Measurements from ENCODE around the gene MRPL51. TPM values are rescaled to one million over a fixed set of nuclear protein-coding genes. Genes with fewer than 3 reads are reported as not detected.
"Not testable (repeated sequence)": the region's sequence is repeated elsewhere in the genome, so short reads cannot be mapped to it uniquely, and the experiment has no call there.

MRPL51 gene
- total RNA-seq, 1 donor from 2014 or later: 277 TPM

DNA sequence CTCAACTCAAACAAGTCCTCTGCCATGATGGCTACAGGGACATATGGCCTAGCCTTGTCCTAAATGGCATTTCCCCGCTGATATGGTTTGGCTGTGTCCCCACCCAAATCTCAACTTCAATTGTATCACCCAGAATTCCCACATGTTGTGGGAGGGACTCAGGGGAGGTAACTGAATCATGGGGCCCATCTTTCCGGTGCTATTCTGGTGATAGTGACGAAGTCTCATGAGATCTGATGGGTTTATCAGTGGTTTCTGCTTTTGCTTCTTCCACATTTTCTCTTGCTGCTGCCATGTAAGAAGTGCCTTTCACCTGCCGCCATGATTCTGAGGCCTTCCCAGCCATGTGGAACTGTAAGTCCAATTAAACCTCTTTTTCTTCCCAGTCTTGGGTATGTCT lies 26.3 kb downstream of the MRPL51 start:
- peaks cover 74% of the 10 kb centered on the region for H3K36me3 Mint-ChIP-seq (ENCODE audit: low read depth)
- DNase-seq; H3K9me3 Mint-ChIP-seq; H3K27me3 Mint-ChIP-seq; intact Hi-C loops (cut with micrococcal nuclease): not testable (repeated sequence)
- peak overlapping the region; percentile 72 for H3K4me3 Mint-ChIP-seq
- peak overlapping the region; percentile 91 for H3K27ac Mint-ChIP-seq
- H3K4me1 Mint-ChIP-seq: peaks cover 79% of the 10 kb centered on the region

DNA sequence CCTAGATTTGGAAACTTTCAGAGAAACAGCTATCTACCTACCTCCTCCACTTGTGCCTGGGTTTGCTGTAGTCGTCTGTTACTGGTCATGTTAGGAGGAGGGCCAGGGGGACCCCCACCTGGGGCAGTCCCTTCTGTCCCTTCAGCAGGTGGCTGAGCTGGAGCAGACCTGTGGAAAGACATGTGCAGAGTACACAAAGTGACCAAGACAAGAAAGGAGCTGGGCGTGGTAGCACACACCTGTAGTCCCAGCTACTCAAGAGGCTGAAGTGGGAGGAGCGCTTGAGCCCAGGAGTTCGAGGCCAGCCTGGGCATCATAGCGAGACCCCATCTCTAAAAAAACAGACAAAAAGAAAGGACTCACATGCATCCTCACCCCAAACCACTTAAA lies 26.9 kb downstream of the MRPL51 start:
- no peak overlapping the region for H3K4me3 Mint-ChIP-seq
- DNase-seq: no peak
- peaks cover 81% of the 10 kb centered on the region for H3K4me1 Mint-ChIP-seq
- H3K27me3 Mint-ChIP-seq: no peaks in the 10 kb centered on the region
- H3K27ac Mint-ChIP-seq: peak overlapping the region; percentile 79
- no peaks in the 10 kb centered on the region for H3K9me3 Mint-ChIP-seq
- intact Hi-C loops (cut with micrococcal nuclease): no loop called here
- peaks cover 80% of the 10 kb centered on the region for H3K36me3 Mint-ChIP-seq (ENCODE audit: low read depth)

DNA sequence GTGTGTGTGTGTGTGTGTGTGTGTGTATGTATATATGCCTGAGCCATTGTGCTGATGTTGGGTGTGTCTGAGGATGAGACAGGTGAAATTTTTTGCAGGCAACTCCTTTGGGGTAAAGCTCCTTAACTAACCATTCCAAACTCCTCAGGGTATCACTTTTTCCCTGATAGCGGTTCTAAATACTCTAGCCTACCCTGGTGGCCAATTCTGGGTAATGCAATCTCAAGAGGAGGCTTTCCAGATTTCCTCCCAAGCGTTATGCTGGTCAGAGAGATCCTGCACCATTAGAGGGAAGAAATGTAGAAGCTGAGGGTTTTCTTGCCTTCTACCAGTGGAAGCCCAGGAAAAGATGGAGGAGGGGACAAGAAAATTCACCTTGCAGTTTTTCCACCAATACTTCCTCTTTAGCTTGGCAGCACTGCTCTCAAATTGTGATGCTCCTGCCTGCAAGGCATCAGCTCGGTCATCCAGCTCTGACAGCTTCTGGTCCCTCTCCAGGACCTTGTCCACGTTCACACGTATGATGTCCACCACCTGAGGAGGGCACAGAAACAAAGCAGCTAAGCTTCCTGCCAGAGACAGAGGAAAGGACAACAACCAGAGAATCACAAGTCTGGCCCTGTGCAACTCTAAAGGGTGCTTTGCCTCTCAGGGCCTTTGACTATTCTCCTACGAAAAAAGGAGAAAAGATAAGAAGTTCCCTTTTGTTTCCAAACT lies 27.4 kb downstream of the MRPL51 start:
- peak; percentile 87 for DNase-seq
- intact Hi-C loops (cut with micrococcal nuclease): loop anchor here (1.0 kb wide), 2 partner anchors 42 to 142 kb away; no protein-coding TSS in a partner anchor
- Mint-ChIP-seq H3K9me3 (no peaks in the 10 kb centered on the region), H3K4me1 (peaks cover 84% of the 10 kb centered on the region), H3K36me3 (ENCODE audit: low read depth) (peaks cover 86% of the 10 kb centered on the region), H3K4me3 (peak overlapping the region; percentile 34), H3K27ac (peak overlapping the region; percentile 79), H3K27me3 (no peaks in the 10 kb centered on the region)

GRCh38 chr12:6464531-6464930 lies 28.5 kb downstream of the MRPL51 start:
- H3K27me3 Mint-ChIP-seq: no peaks in the 10 kb centered on the region
- H3K4me1 Mint-ChIP-seq: peaks cover 85% of the 10 kb centered on the region
- intact Hi-C loops (cut with micrococcal nuclease): loop anchor here (5.0 kb wide), 1 partner anchor 93 kb away; the partner anchor contains the start of gene IFFO1
- peak overlapping the region; percentile 97 for H3K27ac Mint-ChIP-seq
- no peaks in the 10 kb centered on the region for H3K9me3 Mint-ChIP-seq
- peak overlapping the region; percentile 84 for H3K4me3 Mint-ChIP-seq
- no peak for DNase-seq
- peaks cover 90% of the 10 kb centered on the region for H3K36me3 Mint-ChIP-seq (ENCODE audit: low read depth)

- intact Hi-C loops (cut with micrococcal nuclease): loop anchor here (2.0 to 5.0 kb wide), 3 partner anchors 29 to 127 kb away; partner anchors contain the start of genes IFFO1 and MRPL51
- H3K9me3 Mint-ChIP-seq: no peaks in the 10 kb centered on the region
- H3K4me3 Mint-ChIP-seq: peak overlapping the region; percentile 84
- H3K27ac Mint-ChIP-seq: peak overlapping the region; percentile 97
- H3K4me1 Mint-ChIP-seq: peaks cover 84% of the 10 kb centered on the region
- no peaks in the 10 kb centered on the region for H3K27me3 Mint-ChIP-seq
- peak; percentile 61 for DNase-seq
- H3K36me3 Mint-ChIP-seq (ENCODE audit: low read depth): peaks cover 89% of the 10 kb centered on the region
Measured at GRCh38 chr12:6463858-6464257, 29.2 kb downstream of the MRPL51 start.

GRCh38 chr12:6463216-6463615 lies 29.8 kb downstream of the MRPL51 start:
- Mint-ChIP-seq H3K27me3 (no peaks in the 10 kb centered on the region), H3K36me3 (ENCODE audit: low read depth) (peaks cover 89% of the 10 kb centered on the region), H3K4me1 (peaks cover 84% of the 10 kb centered on the region), H3K27ac (peak overlapping the region; percentile 97), H3K4me3 (peak overlapping the region; percentile 84), H3K9me3 (no peaks in the 10 kb centered on the region)
- DNase-seq: peak; percentile 75
- intact Hi-C loops (cut with micrococcal nuclease): loop anchor here (2.0 to 5.0 kb wide), 3 partner anchors 30 to 126 kb away; partner anchors contain the start of genes IFFO1 and MRPL51

DNA sequence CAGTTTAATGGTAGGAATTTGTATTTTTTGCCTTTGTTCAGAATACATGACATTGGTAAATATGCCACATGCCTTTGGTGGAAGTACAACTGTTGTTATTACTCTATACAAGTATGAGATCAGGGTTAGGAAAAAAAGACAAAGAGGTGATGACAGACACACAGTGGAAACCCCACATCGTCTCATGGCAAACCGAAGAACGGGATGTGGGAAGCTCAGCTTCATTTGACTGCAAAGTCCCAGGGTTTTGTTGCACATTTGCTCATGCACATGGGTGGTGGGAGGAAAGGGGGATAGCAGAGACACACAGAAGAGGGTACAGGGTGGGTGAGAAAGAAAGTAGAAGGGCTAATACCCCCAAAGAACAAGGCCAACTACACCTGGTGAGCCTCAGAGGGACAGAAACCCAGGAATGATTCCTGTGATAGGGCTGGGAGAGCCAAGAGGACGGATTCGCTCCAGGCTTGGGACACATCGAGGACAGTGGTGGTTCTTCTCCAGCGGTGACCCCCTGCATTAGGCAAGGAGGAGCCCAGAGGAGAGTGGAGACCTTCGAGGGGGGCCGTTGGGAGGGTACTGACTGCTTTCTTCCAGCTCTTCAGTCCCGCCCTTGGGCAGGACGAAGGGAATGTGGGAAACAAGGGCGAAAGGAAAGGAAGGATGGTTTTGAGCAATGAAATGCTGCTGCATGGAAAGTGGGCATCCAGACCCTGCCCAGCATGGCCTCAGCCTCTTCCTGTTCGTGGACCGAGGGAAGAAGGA lies 30.6 kb downstream of the MRPL51 start:
- Mint-ChIP-seq H3K36me3 (ENCODE audit: low read depth) (peaks cover 90% of the 10 kb centered on the region), H3K4me1 (peaks cover 78% of the 10 kb centered on the region), H3K4me3 (peak overlapping the region; percentile 84), H3K27ac (peak overlapping the region; percentile 97), H3K9me3 (no peaks in the 10 kb centered on the region), H3K27me3 (no peaks in the 10 kb centered on the region)
- peak; percentile 85 for DNase-seq
- intact Hi-C loops (cut with micrococcal nuclease): loop anchor here (1.0 to 5.0 kb wide), 7 partner anchors 8 to 126 kb away; partner anchors contain the start of genes IFFO1, MRPL51, TAPBPL and VAMP1

DNA sequence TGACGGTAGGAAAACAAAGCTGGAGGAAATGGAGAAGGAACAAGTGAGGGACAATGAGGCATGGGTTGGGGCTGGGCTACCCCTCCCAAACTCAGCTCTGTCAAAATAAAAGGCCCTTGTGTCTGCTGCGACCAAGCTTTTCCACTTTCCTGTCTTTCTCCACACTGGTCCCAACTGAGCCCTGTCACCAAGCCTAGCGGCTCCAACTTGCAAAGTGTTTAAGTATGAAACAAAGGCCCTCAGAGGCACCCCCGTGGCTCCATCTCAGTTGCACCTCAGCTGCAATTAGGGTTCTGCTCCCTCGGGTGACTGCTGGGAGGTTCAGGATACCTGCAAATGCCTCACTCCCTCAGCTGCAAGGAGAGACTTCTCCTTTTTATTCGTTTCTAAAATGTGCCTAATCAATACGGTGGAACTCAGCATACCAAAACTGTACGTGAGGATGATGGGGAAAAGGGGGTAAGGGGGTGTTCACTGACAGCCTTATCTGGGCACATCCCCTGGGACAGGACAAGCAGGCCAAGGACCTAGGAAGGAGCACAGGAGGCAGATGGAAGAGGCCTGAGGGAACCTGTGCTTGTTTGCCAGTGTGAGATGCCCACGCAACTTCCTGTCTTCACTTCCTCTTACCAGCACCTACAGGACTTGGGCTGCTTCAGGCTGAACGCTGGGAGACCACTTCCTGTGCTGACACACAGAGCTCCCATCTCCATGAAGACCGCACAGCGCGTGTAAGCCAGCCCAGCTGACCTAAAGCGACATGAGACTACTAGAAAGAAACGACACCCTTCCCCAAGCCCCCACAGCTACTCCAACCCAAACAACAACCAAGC lies 31.4 kb downstream of the MRPL51 start:
- H3K4me3 Mint-ChIP-seq: peak overlapping the region; percentile 84
- no peaks in the 10 kb centered on the region for H3K9me3 Mint-ChIP-seq
- H3K36me3 Mint-ChIP-seq (ENCODE audit: low read depth): peaks cover 89% of the 10 kb centered on the region
- H3K27ac Mint-ChIP-seq: peak overlapping the region; percentile 97
- peak; percentile 95 for DNase-seq
- intact Hi-C loops (cut with micrococcal nuclease): loop anchor here (1.0 to 5.0 kb wide), 7 partner anchors 9 to 125 kb away; partner anchors contain the start of genes IFFO1, MRPL51, TAPBPL and VAMP1
- peaks cover 76% of the 10 kb centered on the region for H3K4me1 Mint-ChIP-seq
- no peaks in the 10 kb centered on the region for H3K27me3 Mint-ChIP-seq

- peak; percentile 87 for DNase-seq
- Mint-ChIP-seq H3K4me3 (peak overlapping the region; percentile 84), H3K36me3 (ENCODE audit: low read depth) (peaks cover 87% of the 10 kb centered on the region), H3K27ac (peak overlapping the region; percentile 97), H3K4me1 (peaks cover 73% of the 10 kb centered on the region), H3K9me3 (no peaks in the 10 kb centered on the region), H3K27me3 (no peaks in the 10 kb centered on the region)
- intact Hi-C loops (cut with micrococcal nuclease): loop anchor here (5.0 kb wide), 1 partner anchor 96 kb away; the partner anchor contains the start of gene IFFO1
Measured at GRCh38 chr12:6460751-6461371, 32.2 kb downstream of the MRPL51 start.

GRCh38 chr12:6459004-6459337 lies 34.1 kb downstream of the MRPL51 start:
- Mint-ChIP-seq H3K9me3 (no peaks in the 10 kb centered on the region), H3K36me3 (ENCODE audit: low read depth) (peaks cover 86% of the 10 kb centered on the region), H3K27ac (peak overlapping the region; percentile 81), H3K4me1 (peaks cover 70% of the 10 kb centered on the region), H3K27me3 (no peaks in the 10 kb centered on the region), H3K4me3 (peak overlapping the region; percentile 2)
- no peak for DNase-seq
- intact Hi-C loops (cut with micrococcal nuclease): no loop called here

GRCh38 chr12:6458281-6459003 lies 34.6 kb downstream of the MRPL51 start:
- DNase-seq: no peak
- intact Hi-C loops (cut with micrococcal nuclease): no loop called here
- peaks cover 71% of the 10 kb centered on the region for H3K4me1 Mint-ChIP-seq
- H3K9me3 Mint-ChIP-seq: no peaks in the 10 kb centered on the region
- H3K4me3 Mint-ChIP-seq: no peak overlapping the region
- peaks cover 86% of the 10 kb centered on the region for H3K36me3 Mint-ChIP-seq (ENCODE audit: low read depth)
- peak overlapping the region; percentile 81 for H3K27ac Mint-ChIP-seq
- no peaks in the 10 kb centered on the region for H3K27me3 Mint-ChIP-seq

- H3K27me3 Mint-ChIP-seq: no peaks in the 10 kb centered on the region
- peak overlapping the region; percentile 69 for H3K27ac Mint-ChIP-seq
- peaks cover 67% of the 10 kb centered on the region for H3K4me1 Mint-ChIP-seq
- intact Hi-C loops (cut with micrococcal nuclease): no loop called here
- H3K36me3 Mint-ChIP-seq (ENCODE audit: low read depth): peaks cover 86% of the 10 kb centered on the region
- no peak for DNase-seq
- peak overlapping the region; percentile 24 for H3K4me3 Mint-ChIP-seq
- H3K9me3 Mint-ChIP-seq: no peaks in the 10 kb centered on the region
Measured at GRCh38 chr12:6457220-6457945, 35.7 kb downstream of the MRPL51 start.
